ENCODE data around the gene LY6G5C. TPM values are rescaled to one million over a fixed set of nuclear protein-coding genes. Genes with fewer than 3 reads are reported as not detected.
A peak's percentile ranks its signal among the peaks of the same experiment; 100 is the strongest.

LY6G5C gene
- polyA plus RNA-seq, 3 donors: 4.8 to 7.3 (median 5.8) TPM

- Histone ChIP-seq H3K9me3 (replicated peaks in 1 of 2; ENCODE audit: control insufficient read depth in 1 of 2, insufficient read depth in 1 of 2, low read length in 2 of 2) (no peaks in the 10 kb centered on the region), H3K4me1 (ENCODE audit: control insufficient read depth in 1 of 2, insufficient read depth in 2 of 2, low read length in 2 of 2) (no peaks in the 10 kb centered on the region), H3K27me3 (ENCODE audit: control insufficient read depth in 2 of 2, insufficient read depth in 2 of 2, low read length in 2 of 2) (no peaks in the 10 kb centered on the region), H3K4me3 (replicated peaks in 1 of 3; ENCODE audit: low read depth in 2 of 3, low read length in 3 of 3) (no peak overlapping the region), H3K79me2 (ENCODE audit: insufficient read depth, low read length) (peaks cover 27% of the 10 kb centered on the region), H3K4me2 (replicated peaks; ENCODE audit: extremely low read depth, low read length, poor library complexity, severe bottlenecking) (no peak overlapping the region), H3K9ac (ENCODE audit: insufficient read depth, low read length, poor library complexity, severe bottlenecking) (no peak overlapping the region), H2AFZ (ENCODE audit: insufficient read depth, low read depth, low read length, poor library complexity, severe bottlenecking) (no peak overlapping the region), H3K36me3 (replicated peaks in 1 of 2; ENCODE audit: control insufficient read depth in 1 of 2, insufficient read depth in 2 of 2, low read length in 2 of 2) (peaks cover 94 to 99% of the 10 kb centered on the region in 2 donors), H4K20me1 (ENCODE audit: insufficient read depth, low read length) (peaks cover 88% of the 10 kb centered on the region), H3K27ac (ENCODE audit: low read depth in 1 of 2, low read length in 2 of 2) (no peak overlapping the region)
- Mint-ChIP-seq H3K9me3 (no peaks in the 10 kb centered on the region), H3K4me1 (no peaks in the 10 kb centered on the region), H3K27ac (peak overlapping the region in 2 of 7 donors; percentile 30 to 70), H3K36me3 (peaks cover 91 to 97% of the 10 kb centered on the region in 2 donors), H3K4me3 (no peak overlapping the region), H3K27me3 (ENCODE audit: low read depth in 3 of 3) (no peaks in the 10 kb centered on the region)
- TF ChIP-seq, protein P1, sequence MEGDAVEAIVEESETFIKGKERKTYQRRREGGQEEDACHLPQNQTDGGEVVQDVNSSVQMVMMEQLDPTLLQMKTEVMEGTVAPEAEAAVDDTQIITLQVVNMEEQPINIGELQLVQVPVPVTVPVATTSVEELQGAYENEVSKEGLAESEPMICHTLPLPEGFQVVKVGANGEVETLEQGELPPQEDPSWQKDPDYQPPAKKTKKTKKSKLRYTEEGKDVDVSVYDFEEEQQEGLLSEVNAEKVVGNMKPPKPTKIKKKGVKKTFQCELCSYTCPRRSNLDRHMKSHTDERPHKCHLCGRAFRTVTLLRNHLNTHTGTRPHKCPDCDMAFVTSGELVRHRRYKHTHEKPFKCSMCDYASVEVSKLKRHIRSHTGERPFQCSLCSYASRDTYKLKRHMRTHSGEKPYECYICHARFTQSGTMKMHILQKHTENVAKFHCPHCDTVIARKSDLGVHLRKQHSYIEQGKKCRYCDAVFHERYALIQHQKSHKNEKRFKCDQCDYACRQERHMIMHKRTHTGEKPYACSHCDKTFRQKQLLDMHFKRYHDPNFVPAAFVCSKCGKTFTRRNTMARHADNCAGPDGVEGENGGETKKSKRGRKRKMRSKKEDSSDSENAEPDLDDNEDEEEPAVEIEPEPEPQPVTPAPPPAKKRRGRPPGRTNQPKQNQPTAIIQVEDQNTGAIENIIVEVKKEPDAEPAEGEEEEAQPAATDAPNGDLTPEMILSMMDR (IDR thresholded peaks at IDR 0.05): no peak
- intact Hi-C loops (cut with micrococcal nuclease): no loop called here
- no peak for DNase-seq
- no CpG with 5 or more reads among the region's 7 CpGs for WGBS (ENCODE audit: insufficient coverage)
Observed at GRCh38 chr6:31633447-31633846, 47.4 kb downstream of the LY6G5C start.

GRCh38 chr6:31632279-31632946 is 48.5 kb downstream of the LY6G5C start:
- 99% methylated on average over 15 of the region's 26 CpGs for WGBS (ENCODE audit: insufficient coverage)
- H3K27ac ChIP-seq (ENCODE audit: low read depth in 1 of 2, low read length in 2 of 2): no peak overlapping the region

More at GRCh38 chr6:31632279-31632946, 48.5 kb downstream of the LY6G5C start:
- H3K36me3 Mint-ChIP-seq: peaks cover 96 to 99% of the 10 kb centered on the region in 2 donors
- Histone ChIP-seq H3K4me2 (replicated peaks; ENCODE audit: extremely low read depth, low read length, poor library complexity, severe bottlenecking) (no peak overlapping the region), H3K79me2 (ENCODE audit: insufficient read depth, low read length) (peaks cover 37% of the 10 kb centered on the region), H3K4me3 (replicated peaks in 1 of 3; ENCODE audit: low read depth in 2 of 3, low read length in 3 of 3) (no peak overlapping the region), H3K4me1 (ENCODE audit: control insufficient read depth in 1 of 2, insufficient read depth in 2 of 2, low read length in 2 of 2) (no peaks in the 10 kb centered on the region), H3K36me3 (replicated peaks in 1 of 2; ENCODE audit: control insufficient read depth in 1 of 2, insufficient read depth in 2 of 2, low read length in 2 of 2) (peaks cover 97 to 100% of the 10 kb centered on the region in 2 donors), H4K20me1 (ENCODE audit: insufficient read depth, low read length) (peaks cover 90% of the 10 kb centered on the region), H3K9ac (ENCODE audit: insufficient read depth, low read length, poor library complexity, severe bottlenecking) (no peak overlapping the region), H3K27me3 (ENCODE audit: control insufficient read depth in 2 of 2, insufficient read depth in 2 of 2, low read length in 2 of 2) (no peaks in the 10 kb centered on the region), H2AFZ (ENCODE audit: insufficient read depth, low read depth, low read length, poor library complexity, severe bottlenecking) (no peak overlapping the region), H3K9me3 (replicated peaks in 1 of 2; ENCODE audit: control insufficient read depth in 1 of 2, insufficient read depth in 1 of 2, low read length in 2 of 2) (no peaks in the 10 kb centered on the region)
- no peak overlapping the region for H3K4me3 Mint-ChIP-seq
- intact Hi-C loops (cut with micrococcal nuclease): no loop called here
- peak overlapping the region in 2 of 7 donors; percentile 65 to 68 for H3K27ac Mint-ChIP-seq
- H3K4me1 Mint-ChIP-seq: no peaks in the 10 kb centered on the region
- TF ChIP-seq, protein P1 (IDR thresholded peaks at IDR 0.05): no peak
- peaks cover 0 to 3% (median 0%) of the 10 kb centered on the region in 3 donors for H3K27me3 Mint-ChIP-seq (ENCODE audit: low read depth in 3 of 3)
- no peak for DNase-seq
- no peaks in the 10 kb centered on the region for H3K9me3 Mint-ChIP-seq

All from CD14-positive monocyte (primary cell).